ENCODE results near the gene LDHD.
"Not testable (repeated sequence)": the region's sequence is repeated elsewhere in the genome, so short reads cannot be mapped to it uniquely, and the experiment has no call there.

The LDHD gene

GRCh38 chr16:75138636-75139035 is 22.1 kb upstream of the LDHD start:
- no peaks in the 10 kb centered on the region for H3K36me3 ChIP-seq (ENCODE audit: insufficient read depth)
- no peak overlapping the region for H3K4me2 ChIP-seq
- H4K20me1 ChIP-seq (ENCODE audit: insufficient read depth), result no peaks in the 10 kb centered on the region
- H3K27ac ChIP-seq, result no peak overlapping the region
- no peak overlapping the region for H3K9ac ChIP-seq
- no peak overlapping the region for H3K4me3 ChIP-seq (IDR thresholded peaks at IDR 0.05; ENCODE audit: insufficient read depth, low read depth, low read length)
- no peaks in the 10 kb centered on the region for H3K4me1 ChIP-seq (ENCODE audit: low read depth, poor library complexity, severe bottlenecking)
- H3K27me3 ChIP-seq (ENCODE audit: insufficient read depth, low read depth), result no peaks in the 10 kb centered on the region
- H2AFZ ChIP-seq (ENCODE audit: low read depth), result no peak overlapping the region
- no peak for TF ChIP-seq CTCF (conservative IDR thresholded peaks at IDR 0.05; ENCODE audit: low read depth, low read length)
- H3K79me2 ChIP-seq (ENCODE audit: insufficient read depth, low read depth), result no peaks in the 10 kb centered on the region

GRCh38 chr16:75138233-75138632 is 21.7 kb upstream of the LDHD start:
- no peak overlapping the region for H2AFZ ChIP-seq (ENCODE audit: low read depth)
- H3K4me1 ChIP-seq (ENCODE audit: low read depth, poor library complexity, severe bottlenecking), result no peaks in the 10 kb centered on the region
- no peaks in the 10 kb centered on the region for H3K79me2 ChIP-seq (ENCODE audit: insufficient read depth, low read depth)
- H3K27me3 ChIP-seq (ENCODE audit: insufficient read depth, low read depth), result no peaks in the 10 kb centered on the region
- H3K27ac ChIP-seq, result no peak overlapping the region
- no peak overlapping the region for H3K4me2 ChIP-seq
- no peaks in the 10 kb centered on the region for H3K36me3 ChIP-seq (ENCODE audit: insufficient read depth)
- TF ChIP-seq CTCF (conservative IDR thresholded peaks at IDR 0.05; ENCODE audit: low read depth, low read length), result no peak
- H3K9ac ChIP-seq, result no peak overlapping the region
- no peak overlapping the region for H3K4me3 ChIP-seq (IDR thresholded peaks at IDR 0.05; ENCODE audit: insufficient read depth, low read depth, low read length)
- H4K20me1 ChIP-seq (ENCODE audit: insufficient read depth), result no peaks in the 10 kb centered on the region

GRCh38 chr16:75131081-75131480 is 14.5 kb upstream of the LDHD start:
- H4K20me1 ChIP-seq (ENCODE audit: insufficient read depth), result no peaks in the 10 kb centered on the region
- no peaks in the 10 kb centered on the region for H3K36me3 ChIP-seq (ENCODE audit: insufficient read depth)
- H3K4me3 ChIP-seq (IDR thresholded peaks at IDR 0.05; ENCODE audit: insufficient read depth, low read depth, low read length), result no peak overlapping the region
- H3K27me3 ChIP-seq (ENCODE audit: insufficient read depth, low read depth), result no peaks in the 10 kb centered on the region
- no peak overlapping the region for H3K27ac ChIP-seq
- H3K4me2 ChIP-seq, result no peak overlapping the region
- no peak overlapping the region for H3K9ac ChIP-seq
- H3K79me2 ChIP-seq (ENCODE audit: insufficient read depth, low read depth), result no peaks in the 10 kb centered on the region
- peaks cover 10% of the 10 kb centered on the region for H3K4me1 ChIP-seq (ENCODE audit: low read depth, poor library complexity, severe bottlenecking)
- TF ChIP-seq CTCF (conservative IDR thresholded peaks at IDR 0.05; ENCODE audit: low read depth, low read length), result no peak
- no peak overlapping the region for H2AFZ ChIP-seq (ENCODE audit: low read depth)

- H2AFZ ChIP-seq (ENCODE audit: low read depth), result no peak overlapping the region
- TF ChIP-seq CTCF (conservative IDR thresholded peaks at IDR 0.05; ENCODE audit: low read depth, low read length), result no peak
- no peak overlapping the region for H3K4me3 ChIP-seq (IDR thresholded peaks at IDR 0.05; ENCODE audit: insufficient read depth, low read depth, low read length)
- no peaks in the 10 kb centered on the region for H3K79me2 ChIP-seq (ENCODE audit: insufficient read depth, low read depth)
- 0 out of 2 replicates have a peak overlapping the region, but pooled peaks have one; percentile 11 for H3K4me2 ChIP-seq
- H3K4me1 ChIP-seq (ENCODE audit: low read depth, poor library complexity, severe bottlenecking), result peaks cover 10% of the 10 kb centered on the region
- H3K27me3 ChIP-seq (ENCODE audit: insufficient read depth, low read depth), result no peaks in the 10 kb centered on the region
- H3K27ac ChIP-seq, result no peak overlapping the region
- H3K9ac ChIP-seq, result no peak overlapping the region
- H3K36me3 ChIP-seq (ENCODE audit: insufficient read depth), result no peaks in the 10 kb centered on the region
- no peaks in the 10 kb centered on the region for H4K20me1 ChIP-seq (ENCODE audit: insufficient read depth)
These were observed 13.7 kb upstream of the LDHD start for GRCh38 chr16:75130150-75130771.

GRCh38 chr16:75129421-75130149 is 13.0 kb upstream of the LDHD start:
- not testable (repeated sequence) for H3K4me1 ChIP-seq (ENCODE audit: low read depth, poor library complexity, severe bottlenecking); H4K20me1 ChIP-seq (ENCODE audit: insufficient read depth); H3K27ac ChIP-seq; H2AFZ ChIP-seq (ENCODE audit: low read depth); H3K79me2 ChIP-seq (ENCODE audit: insufficient read depth, low read depth); H3K27me3 ChIP-seq (ENCODE audit: insufficient read depth, low read depth); H3K4me3 ChIP-seq (IDR thresholded peaks at IDR 0.05; ENCODE audit: insufficient read depth, low read depth, low read length); H3K36me3 ChIP-seq (ENCODE audit: insufficient read depth); H3K9ac ChIP-seq
- 0 out of 2 replicates have a peak overlapping the region, but pooled peaks have one; percentile 11 for H3K4me2 ChIP-seq
